CD14-positive monocyte (primary cell): ENCODE data around the gene FCN2. TPM values are rescaled to one million over a fixed set of nuclear protein-coding genes. Genes with fewer than 3 reads are reported as not detected.

Source experiments
- DNase-seq, 3 donors: peaks; one replicate each; pipeline ENCODE4 v3.0.0-alpha.2; 2011 to 2022
- H2AFZ ChIP-seq: 2 replicates; pipeline ENCODE4 v1.6.0; 2012; ENCODE audit warnings: mild to moderate bottlenecking, low read depth, low read length, inconsistent platforms; ENCODE audit not compliant: insufficient read depth, poor library complexity, severe bottlenecking
- H3K27ac ChIP-seq, 2 donors: 1 replicate in 1 of 2; 2 replicates in 1 of 2; pipeline ENCODE4 v1.5.1; 2012 to 2013; ENCODE audit warnings: low read length in 2 of 2, control low read depth in 1 of 2, inconsistent platforms in 1 of 2, low read depth in 1 of 2, mild to moderate bottlenecking in 1 of 2
- H3K27me3 ChIP-seq, 2 donors: one replicate each; pipeline versions ENCODE4 v1.6.0 to v1.6.1; 2011 to 2013; ENCODE audit warnings: low read length in 2 of 2; ENCODE audit not compliant: control insufficient read depth in 2 of 2, insufficient read depth in 2 of 2
- H3K36me3 ChIP-seq, 2 donors: replicated peaks in 1 of 2; 1 replicate in 1 of 2; 2 replicates in 1 of 2; pipeline versions ENCODE4 v1.5.1 to v1.6.1; 2012 to 2013; ENCODE audit warnings: low read length in 2 of 2, control low read depth in 1 of 2, inconsistent platforms in 1 of 2, mild to moderate bottlenecking in 1 of 2; ENCODE audit not compliant: insufficient read depth in 2 of 2, control insufficient read depth in 1 of 2
- H3K4me1 ChIP-seq, 2 donors: 1 replicate in 1 of 2; 2 replicates in 1 of 2; pipeline versions ENCODE4 v1.5.1 to v1.6.1; 2012 to 2013; ENCODE audit warnings: low read length in 2 of 2, control low read depth in 1 of 2, inconsistent platforms in 1 of 2, mild to moderate bottlenecking in 1 of 2, moderate library complexity in 1 of 2; ENCODE audit not compliant: insufficient read depth in 2 of 2, control insufficient read depth in 1 of 2
- H3K4me2 ChIP-seq: replicated peaks from 2 replicates; pipeline ENCODE3; 2012; ENCODE audit warnings: low read length, moderate library complexity, mild to moderate bottlenecking; ENCODE audit not compliant: poor library complexity, severe bottlenecking; ENCODE audit errors: extremely low read depth
- H3K4me3 ChIP-seq, 3 experiments: fragments of 200-600 bp in 1 of 3; sonication (generic) in 1 of 3; replicated peaks in 1 of 3; 1 replicate in 2 of 3; 2 replicates in 1 of 3; pipeline ENCODE4 v1.5.1; 2011 to 2013; ENCODE audit warnings: low read length in 3 of 3, mild to moderate bottlenecking in 3 of 3, control low read depth in 2 of 3, low read depth in 2 of 3, inconsistent platforms in 1 of 3, moderate library complexity in 1 of 3
- H3K79me2 ChIP-seq: 2 replicates; pipeline ENCODE4 v1.6.0; 2012; ENCODE audit warnings: mild to moderate bottlenecking, control low read depth, inconsistent platforms, low read length, moderate library complexity; ENCODE audit not compliant: insufficient read depth
- H3K9ac ChIP-seq: 2 replicates; pipeline ENCODE4 v1.6.0; 2017; ENCODE audit warnings: low read length, mild to moderate bottlenecking; ENCODE audit not compliant: insufficient read depth, poor library complexity, severe bottlenecking
- H3K9me3 ChIP-seq, 2 donors: replicated peaks in 1 of 2; 1 replicate in 1 of 2; 2 replicates in 1 of 2; pipeline versions ENCODE4 v1.5.1 to v1.6.1; 2012 to 2013; ENCODE audit warnings: low read length in 2 of 2, control low read depth in 1 of 2; ENCODE audit not compliant: control insufficient read depth in 1 of 2, insufficient read depth in 1 of 2
- H4K20me1 ChIP-seq: 2 replicates; pipeline ENCODE4 v1.6.0; 2012; ENCODE audit warnings: mild to moderate bottlenecking, low read length, control low read depth, moderate library complexity; ENCODE audit not compliant: insufficient read depth
- H3K27ac Mint-ChIP-seq, 7 donors: one replicate each; pipeline ENCODE4 v1.8.0; 2020; ENCODE audit warnings: mild to moderate bottlenecking in 7 of 7, mixed read lengths in 7 of 7, moderate library complexity in 6 of 7, inconsistent platforms in 2 of 7
- H3K27me3 Mint-ChIP-seq, 3 donors: one replicate each; pipeline ENCODE4 v1.8.0; 2021 to 2022; ENCODE audit warnings: low read depth in 3 of 3, mild to moderate bottlenecking in 3 of 3, mixed read lengths in 3 of 3, moderate library complexity in 3 of 3, inconsistent platforms in 1 of 3
- H3K36me3 Mint-ChIP-seq, 2 donors: one replicate each; pipeline ENCODE4 v1.8.0; 2020; ENCODE audit warnings: mixed read lengths in 2 of 2, inconsistent platforms in 1 of 2, mild to moderate bottlenecking in 1 of 2
- H3K4me1 Mint-ChIP-seq: one replicate; pipeline ENCODE4 v1.8.0; 2020; ENCODE audit warnings: mild to moderate bottlenecking, mixed read lengths
- H3K4me3 Mint-ChIP-seq, 2 donors: one replicate each; pipeline ENCODE4 v1.8.0; 2020; ENCODE audit warnings: mild to moderate bottlenecking in 2 of 2, mixed read lengths in 2 of 2, moderate library complexity in 1 of 2
- H3K9me3 Mint-ChIP-seq, 7 donors: one replicate each; pipeline ENCODE4 v1.8.0; 2020 to 2022; ENCODE audit warnings: mixed read lengths in 7 of 7, mild to moderate bottlenecking in 6 of 7, moderate library complexity in 6 of 7, inconsistent platforms in 2 of 7
- WGBS: methylation state at CpG from one replicate; pipeline ENCODE4 v1.1.5; 2013; ENCODE audit warnings: missing lambda C conversion rate; ENCODE audit not compliant: insufficient coverage; 5-methylcytosine and 5-hydroxymethylcytosine counted together
- intact Hi-C, 2 donors: fragments of 100-400 bp; cut with micrococcal nuclease; formaldehyde crosslinking; loops; one replicate each; pipeline versions ENCODE4 v1.15.0 to v1.15.1; 2023
- polyA plus RNA-seq, 3 donors: library from polyadenylated mRNA; depleted of rRNA in 1 of 3; unstranded in 2 of 3; stranded (reverse) in 1 of 3; fragments of 300-500 nt in 2 of 3; fragments of >200 nt in 1 of 3; fragmentation: Illumina TruSeq in 2 of 3; gene quantifications; 1 replicate in 2 of 3; 2 replicates in 1 of 3; pipeline ENCODE4 v1.2.3, GENCODE V29; 2012 to 2021
- TF ChIP-seq, protein P1 (sequence below): fragments of 200-600 bp; IDR thresholded peaks from one replicate; pipeline ENCODE4 v1.8.0; 2022; ENCODE audit warnings: antibody characterized with exemption, mild to moderate bottlenecking

The FCN2 gene
- polyA plus RNA-seq, 3 donors, result not detected

- H3K9ac ChIP-seq, result no peak overlapping the region
- DNase-seq, result no peak
- H3K4me2 ChIP-seq, result no peak overlapping the region
- no peak overlapping the region for H3K4me3 ChIP-seq
- TF ChIP-seq, protein P1, sequence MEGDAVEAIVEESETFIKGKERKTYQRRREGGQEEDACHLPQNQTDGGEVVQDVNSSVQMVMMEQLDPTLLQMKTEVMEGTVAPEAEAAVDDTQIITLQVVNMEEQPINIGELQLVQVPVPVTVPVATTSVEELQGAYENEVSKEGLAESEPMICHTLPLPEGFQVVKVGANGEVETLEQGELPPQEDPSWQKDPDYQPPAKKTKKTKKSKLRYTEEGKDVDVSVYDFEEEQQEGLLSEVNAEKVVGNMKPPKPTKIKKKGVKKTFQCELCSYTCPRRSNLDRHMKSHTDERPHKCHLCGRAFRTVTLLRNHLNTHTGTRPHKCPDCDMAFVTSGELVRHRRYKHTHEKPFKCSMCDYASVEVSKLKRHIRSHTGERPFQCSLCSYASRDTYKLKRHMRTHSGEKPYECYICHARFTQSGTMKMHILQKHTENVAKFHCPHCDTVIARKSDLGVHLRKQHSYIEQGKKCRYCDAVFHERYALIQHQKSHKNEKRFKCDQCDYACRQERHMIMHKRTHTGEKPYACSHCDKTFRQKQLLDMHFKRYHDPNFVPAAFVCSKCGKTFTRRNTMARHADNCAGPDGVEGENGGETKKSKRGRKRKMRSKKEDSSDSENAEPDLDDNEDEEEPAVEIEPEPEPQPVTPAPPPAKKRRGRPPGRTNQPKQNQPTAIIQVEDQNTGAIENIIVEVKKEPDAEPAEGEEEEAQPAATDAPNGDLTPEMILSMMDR, result no peak
- no peaks in the 10 kb centered on the region for H3K36me3 Mint-ChIP-seq
- no peaks in the 10 kb centered on the region for H3K79me2 ChIP-seq
- no peaks in the 10 kb centered on the region for H4K20me1 ChIP-seq
- no peaks in the 10 kb centered on the region for H3K27me3 ChIP-seq
- intact Hi-C loops, result no loop called here
- H3K4me1 ChIP-seq, result no peaks in the 10 kb centered on the region
- no peaks in the 10 kb centered on the region for H3K9me3 ChIP-seq
- no peak overlapping the region for H3K4me3 Mint-ChIP-seq
- H3K36me3 ChIP-seq, result no peaks in the 10 kb centered on the region
- no peak overlapping the region for H2AFZ ChIP-seq
- 87% methylated on average over 6 of the region's 12 CpGs for WGBS
- no peak overlapping the region for H3K27ac ChIP-seq
- no peak overlapping the region for H3K27ac Mint-ChIP-seq
- peaks cover 2 to 14% (median 11%) of the 10 kb centered on the region in 3 donors for H3K27me3 Mint-ChIP-seq
- peaks cover 0 to 1% (median 0%) of the 10 kb centered on the region in 7 donors for H3K9me3 Mint-ChIP-seq
- no peaks in the 10 kb centered on the region for H3K4me1 Mint-ChIP-seq
Measured at GRCh38 chr9:134840511-134840910, 40.1 kb upstream of the FCN2 start.

DNA sequence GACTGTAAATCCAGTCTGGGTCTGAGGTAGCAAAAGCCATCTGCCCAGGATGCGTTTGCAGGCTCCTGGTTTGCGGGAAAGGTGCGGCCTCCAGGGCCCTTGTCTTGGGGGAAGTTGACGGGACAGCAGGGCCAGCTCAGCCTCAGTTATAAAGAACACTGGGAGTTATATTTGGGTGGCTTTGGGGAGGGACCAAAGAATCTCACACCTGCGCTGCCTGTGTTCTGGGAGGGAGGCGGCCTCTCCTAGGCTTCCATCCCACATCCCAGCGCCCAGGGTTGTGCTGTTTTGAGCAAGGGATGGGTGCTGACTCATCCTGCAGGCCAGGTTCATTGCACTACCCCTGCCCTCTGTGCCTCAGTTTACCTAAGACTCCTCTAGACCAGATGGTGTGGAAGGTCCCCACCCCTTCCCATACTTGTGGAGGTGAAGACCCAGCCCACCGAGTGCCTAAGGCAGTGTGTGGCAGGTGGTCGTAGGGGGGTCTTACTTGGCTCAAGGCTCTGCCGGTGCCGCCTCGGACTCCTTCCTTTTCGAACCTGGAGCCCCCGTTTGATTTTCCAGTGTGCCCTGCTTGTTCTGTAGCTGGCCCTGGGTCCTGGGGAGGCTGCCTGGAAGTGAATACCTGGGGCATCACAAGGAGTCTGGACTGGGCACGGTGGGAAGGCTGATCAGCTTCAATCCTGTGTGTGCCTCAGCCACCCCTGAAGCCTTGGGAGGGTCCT, 39.3 kb upstream of the FCN2 start:
- Mint-ChIP-seq H3K9me3 (peaks cover 0 to 1% (median 0%) of the 10 kb centered on the region in 7 donors), H3K4me1 (no peaks in the 10 kb centered on the region), H3K36me3 (no peaks in the 10 kb centered on the region), H3K27ac (no peak overlapping the region), H3K4me3 (no peak overlapping the region), H3K27me3 (peaks cover 2 to 13% (median 11%) of the 10 kb centered on the region in 3 donors)
- H3K4me3 ChIP-seq, result no peak overlapping the region
- H3K9me3 ChIP-seq, result no peaks in the 10 kb centered on the region
- no peaks in the 10 kb centered on the region for H4K20me1 ChIP-seq
- H3K9ac ChIP-seq, result no peak overlapping the region
- no peak overlapping the region for H3K27ac ChIP-seq
- intact Hi-C loops, result no loop called here
- no peaks in the 10 kb centered on the region for H3K79me2 ChIP-seq
- 98% methylated on average over 11 of the region's 15 CpGs for WGBS
- H3K4me2 ChIP-seq, result no peak overlapping the region
- no peaks in the 10 kb centered on the region for H3K27me3 ChIP-seq
- H3K36me3 ChIP-seq, result no peaks in the 10 kb centered on the region
- H2AFZ ChIP-seq, result no peak overlapping the region
- no peak for DNase-seq
- TF ChIP-seq, protein P1, result no peak
- H3K4me1 ChIP-seq, result no peaks in the 10 kb centered on the region
